ENCODE data around the gene EPB41.

Gene EPB41

GRCh38 chr1:29156543-29157268 is 242.3 kb downstream of the EPB41 start:
- no peak for DNase-seq (ENCODE audit: low spot score)
- in situ Hi-C loops (cut with MboI; ENCODE audit: low pct_unique_long_range_greater_than_20kb, low sequenced_read_pairs, unreplicated experiment) = no loop called here
- no peak for TF ChIP-seq CTCF (IDR thresholded peaks at IDR 0.05; ENCODE audit: extremely low read depth, insufficient read depth, missing control alignments)

GRCh38 chr1:29157269-29157601 is 242.9 kb downstream of the EPB41 start:
- no peak for TF ChIP-seq CTCF (IDR thresholded peaks at IDR 0.05; ENCODE audit: extremely low read depth, insufficient read depth, missing control alignments)
- DNase-seq (ENCODE audit: low spot score) = no peak
- in situ Hi-C loops (cut with MboI; ENCODE audit: low pct_unique_long_range_greater_than_20kb, low sequenced_read_pairs, unreplicated experiment) = no loop called here

GRCh38 chr1:29159773-29160172 is 245.4 kb downstream of the EPB41 start:
- DNase-seq (ENCODE audit: low spot score) = no peak
- no peak for TF ChIP-seq CTCF (IDR thresholded peaks at IDR 0.05; ENCODE audit: extremely low read depth, insufficient read depth, missing control alignments)
- in situ Hi-C loops (cut with MboI; ENCODE audit: low pct_unique_long_range_greater_than_20kb, low sequenced_read_pairs, unreplicated experiment) = no loop called here

DNA sequence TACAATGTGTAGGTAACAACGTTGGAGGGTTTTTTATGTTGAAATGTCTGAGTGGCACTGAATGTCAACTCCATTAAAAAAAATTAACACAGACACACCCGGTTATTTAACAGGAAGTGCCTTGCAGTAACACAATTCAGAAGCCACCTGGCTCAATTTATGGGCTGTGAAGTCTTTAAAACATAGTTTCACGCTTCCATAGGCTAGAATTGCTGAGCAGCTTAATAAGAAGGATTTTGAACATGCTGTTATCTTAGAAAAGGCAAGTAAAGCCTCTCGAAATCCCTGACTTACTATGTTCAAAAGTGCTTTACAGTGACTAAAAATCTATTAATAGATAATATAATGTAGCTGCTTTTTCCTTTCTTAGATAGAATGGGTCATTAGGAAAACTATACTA is 247.7 kb downstream of the EPB41 start:
- DNase-seq (ENCODE audit: low spot score) = no peak
- in situ Hi-C loops (cut with MboI; ENCODE audit: low pct_unique_long_range_greater_than_20kb, low sequenced_read_pairs, unreplicated experiment) = no loop called here
- TF ChIP-seq CTCF (IDR thresholded peaks at IDR 0.05; ENCODE audit: extremely low read depth, insufficient read depth, missing control alignments) = no peak

DNA sequence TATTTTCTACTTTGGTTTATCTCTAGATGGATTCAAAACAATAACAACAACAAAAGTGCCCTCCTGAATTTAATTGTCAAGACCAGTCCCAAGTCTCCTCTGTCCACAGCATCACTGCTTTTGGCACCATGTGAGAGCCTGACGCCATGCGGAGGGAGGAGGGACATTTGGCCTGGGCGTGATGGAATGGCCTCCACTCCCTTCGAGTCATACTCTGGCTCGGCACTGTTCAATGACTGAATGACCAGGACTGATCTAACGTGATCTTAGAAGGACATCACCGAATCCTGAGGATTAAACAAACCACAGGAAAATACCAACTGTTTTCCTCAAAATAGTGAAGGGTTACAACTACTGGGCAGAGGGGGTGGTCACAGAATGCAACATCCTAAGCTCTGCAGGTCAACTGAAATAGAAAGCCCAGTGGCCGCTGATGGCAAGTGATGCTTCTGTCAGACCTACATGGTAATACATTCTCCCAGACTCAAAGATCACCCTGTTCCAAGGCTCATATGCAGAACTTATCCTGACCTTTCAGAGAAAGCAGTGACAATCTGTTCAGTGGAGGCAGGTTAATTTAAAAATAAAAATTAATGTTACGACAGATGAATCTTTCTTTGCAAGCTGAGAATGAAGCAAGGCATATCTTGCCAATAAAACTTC is 248.2 kb downstream of the EPB41 start:
- no peak for TF ChIP-seq CTCF (IDR thresholded peaks at IDR 0.05; ENCODE audit: extremely low read depth, insufficient read depth, missing control alignments)
- in situ Hi-C loops (cut with MboI; ENCODE audit: low pct_unique_long_range_greater_than_20kb, low sequenced_read_pairs, unreplicated experiment) = no loop called here
- no peak for DNase-seq (ENCODE audit: low spot score)

DNA sequence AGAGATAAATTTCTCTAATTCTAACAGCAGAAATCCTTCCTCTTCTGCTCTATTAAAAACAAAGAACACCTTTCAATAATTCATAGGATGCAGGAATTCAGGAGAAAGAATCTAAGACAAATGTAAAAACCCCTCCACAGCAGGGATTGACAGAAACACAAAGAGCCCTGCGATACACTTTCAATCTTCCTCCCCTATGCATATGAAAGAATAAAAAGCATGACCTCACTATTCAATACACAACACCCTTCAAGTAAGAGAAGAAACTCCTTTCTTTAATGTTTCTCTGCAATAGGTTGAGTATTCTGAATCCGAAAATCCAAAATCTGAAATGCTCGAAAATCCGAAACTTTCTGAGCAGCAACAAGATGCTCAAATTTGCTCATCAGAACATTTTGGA is 250.2 kb downstream of the EPB41 start:
- no peak for TF ChIP-seq CTCF (IDR thresholded peaks at IDR 0.05; ENCODE audit: extremely low read depth, insufficient read depth, missing control alignments)
- in situ Hi-C loops (cut with MboI; ENCODE audit: low pct_unique_long_range_greater_than_20kb, low sequenced_read_pairs, unreplicated experiment) = no loop called here
- no peak for DNase-seq (ENCODE audit: low spot score)
